Adipocyte (in vitro differentiated cells): ENCODE results near the gene CD28.
"Not testable (repeated sequence)": the region's sequence is repeated elsewhere in the genome, so short reads cannot be mapped to it uniquely, and the experiment has no call there.

ENCODE experiments used
- DNase-seq: peaks from one replicate; pipeline ENCODE4 v3.0.0-alpha.2; 2015; ENCODE audit warnings: low read depth
- H3K27me3 ChIP-seq: replicated peaks from 2 replicates; pipeline ENCODE4 v1.7.0; 2013; ENCODE audit warnings: mild to moderate bottlenecking, low read length, moderate library complexity; ENCODE audit not compliant: control insufficient read depth, insufficient read depth
- H3K36me3 ChIP-seq: 2 replicates; pipeline ENCODE4 v1.7.0; 2013; ENCODE audit warnings: low read length, mild to moderate bottlenecking, moderate library complexity; ENCODE audit not compliant: control insufficient read depth, insufficient read depth, severe bottlenecking
- H3K4me1 ChIP-seq: 2 replicates; pipeline ENCODE4 v1.7.0; 2013; ENCODE audit warnings: mild to moderate bottlenecking, low read length, moderate library complexity; ENCODE audit not compliant: control insufficient read depth, insufficient read depth
- H3K4me3 ChIP-seq: 2 replicates; pipeline ENCODE4 v1.7.0; 2013; ENCODE audit warnings: mild to moderate bottlenecking, low read length, moderate library complexity
- H3K9ac ChIP-seq: 2 replicates; pipeline ENCODE4 v1.7.0; 2013; ENCODE audit warnings: mild to moderate bottlenecking, low read length, moderate library complexity
- H3K9me3 ChIP-seq: 2 replicates; pipeline ENCODE4 v1.7.0; 2013; ENCODE audit warnings: mild to moderate bottlenecking, low read length, moderate library complexity; ENCODE audit not compliant: control insufficient read depth

Gene CD28

DNA sequence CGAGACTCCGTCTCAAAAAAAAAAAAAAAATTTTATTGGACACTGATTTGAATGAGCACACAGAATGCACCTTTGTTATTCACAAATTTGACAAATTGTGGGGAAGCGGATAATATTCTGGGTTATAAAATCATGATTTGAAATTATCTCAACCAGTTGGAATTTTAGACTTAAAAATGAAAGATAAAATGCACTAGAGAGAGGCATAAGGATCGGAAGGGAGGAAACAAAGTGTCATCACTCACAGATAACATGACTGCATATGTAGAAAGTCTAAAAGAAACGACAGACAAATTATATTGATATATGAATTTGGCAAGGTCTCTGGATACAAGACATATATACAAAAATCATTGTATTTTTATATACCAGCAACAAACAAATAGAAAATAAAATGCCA, 70.6 kb downstream of the CD28 start:
- no peak overlapping the region for H3K9ac ChIP-seq
- no peaks in the 10 kb centered on the region for H3K27me3 ChIP-seq
- no peaks in the 10 kb centered on the region for H3K36me3 ChIP-seq
- H3K4me3 ChIP-seq, result no peak overlapping the region
- peaks cover 7% of the 10 kb centered on the region for H3K4me1 ChIP-seq
- DNase-seq, result no peak
- no peaks in the 10 kb centered on the region for H3K9me3 ChIP-seq

DNA sequence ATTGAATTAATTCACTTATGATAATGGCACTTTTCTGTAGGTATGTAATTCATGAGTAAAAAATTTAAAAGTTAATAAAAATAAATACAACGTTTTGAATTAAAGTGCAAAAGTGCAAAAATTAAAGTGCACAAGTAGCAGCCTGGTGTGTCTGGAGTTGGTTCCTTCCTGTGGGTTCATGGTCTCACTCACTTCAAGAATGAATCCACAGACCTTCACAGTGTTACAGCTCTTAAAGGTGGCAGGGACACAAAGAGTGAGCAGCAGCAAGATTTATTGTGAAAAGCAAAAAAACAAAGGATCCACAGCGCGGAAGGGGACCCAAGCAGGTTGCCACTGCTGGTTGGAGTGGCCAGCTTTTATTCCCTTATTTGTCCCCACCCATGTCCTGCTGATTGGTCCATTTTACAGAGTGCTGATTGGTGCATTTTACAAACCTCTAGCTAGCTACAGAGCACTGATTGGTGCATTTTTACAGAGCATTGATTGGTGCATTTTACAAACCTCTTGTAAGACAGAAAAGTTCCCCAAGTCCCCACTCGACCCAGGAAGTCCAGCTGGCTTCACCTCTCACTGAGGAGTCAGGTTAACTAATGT, 73.1 kb downstream of the CD28 start:
- H3K27me3 ChIP-seq, H3K9ac ChIP-seq, DNase-seq: not testable (repeated sequence)

DNA sequence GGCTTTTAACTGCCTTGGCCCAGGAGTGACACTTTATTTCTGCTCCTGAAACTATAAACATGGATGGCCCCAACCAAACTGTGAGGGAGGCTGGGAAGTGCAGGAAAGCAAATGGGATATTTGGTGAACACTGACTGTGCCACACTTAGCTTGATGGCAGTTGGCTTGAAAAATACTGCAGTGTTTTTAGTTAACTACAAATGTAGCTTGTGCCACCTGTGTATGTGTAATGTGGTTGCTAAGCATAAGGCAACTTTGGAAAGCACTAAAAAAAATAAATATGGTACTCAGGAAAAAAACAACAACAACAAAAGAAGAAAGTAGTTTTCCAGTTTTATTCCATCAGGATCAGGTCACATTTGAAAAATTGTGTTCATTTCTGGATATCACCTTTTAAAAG, 73.8 kb downstream of the CD28 start:
- no peak overlapping the region for H3K4me3 ChIP-seq
- no peak overlapping the region for H3K9ac ChIP-seq
- no peaks in the 10 kb centered on the region for H3K9me3 ChIP-seq
- H3K27me3 ChIP-seq, result no peaks in the 10 kb centered on the region
- H3K36me3 ChIP-seq, result no peaks in the 10 kb centered on the region
- no peak for DNase-seq
- peaks cover 29% of the 10 kb centered on the region for H3K4me1 ChIP-seq

More for the DNA sequence above, 73.1 kb downstream of the CD28 start:
- H3K4me1 ChIP-seq, result peaks cover 29% of the 10 kb centered on the region
- H3K36me3 ChIP-seq, H3K9me3 ChIP-seq, H3K4me3 ChIP-seq: not testable (repeated sequence)

DNA sequence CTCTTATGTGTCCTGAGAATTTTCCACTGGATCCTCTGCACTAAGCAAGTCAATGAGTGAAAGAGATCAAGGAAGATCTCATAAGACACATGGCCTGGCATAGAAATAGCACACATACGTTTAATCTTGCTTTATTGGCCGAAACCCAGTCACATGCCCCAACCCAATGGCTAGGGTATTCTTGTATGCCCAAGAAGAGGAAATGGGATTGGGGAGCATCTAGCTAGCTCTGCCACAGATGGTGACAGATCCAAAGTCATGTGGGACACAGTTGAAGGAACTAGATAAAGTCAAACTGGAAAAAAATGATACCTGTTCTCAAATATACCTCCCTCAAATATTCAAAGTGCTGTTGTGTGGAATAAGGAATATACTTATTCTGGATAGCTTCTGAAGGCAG, 74.7 kb downstream of the CD28 start:
- no peak overlapping the region for H3K9ac ChIP-seq
- H3K4me1 ChIP-seq, result peaks cover 31% of the 10 kb centered on the region
- no peaks in the 10 kb centered on the region for H3K27me3 ChIP-seq
- no peaks in the 10 kb centered on the region for H3K9me3 ChIP-seq
- H3K4me3 ChIP-seq, result no peak overlapping the region
- DNase-seq, result no peak
- no peaks in the 10 kb centered on the region for H3K36me3 ChIP-seq

DNA sequence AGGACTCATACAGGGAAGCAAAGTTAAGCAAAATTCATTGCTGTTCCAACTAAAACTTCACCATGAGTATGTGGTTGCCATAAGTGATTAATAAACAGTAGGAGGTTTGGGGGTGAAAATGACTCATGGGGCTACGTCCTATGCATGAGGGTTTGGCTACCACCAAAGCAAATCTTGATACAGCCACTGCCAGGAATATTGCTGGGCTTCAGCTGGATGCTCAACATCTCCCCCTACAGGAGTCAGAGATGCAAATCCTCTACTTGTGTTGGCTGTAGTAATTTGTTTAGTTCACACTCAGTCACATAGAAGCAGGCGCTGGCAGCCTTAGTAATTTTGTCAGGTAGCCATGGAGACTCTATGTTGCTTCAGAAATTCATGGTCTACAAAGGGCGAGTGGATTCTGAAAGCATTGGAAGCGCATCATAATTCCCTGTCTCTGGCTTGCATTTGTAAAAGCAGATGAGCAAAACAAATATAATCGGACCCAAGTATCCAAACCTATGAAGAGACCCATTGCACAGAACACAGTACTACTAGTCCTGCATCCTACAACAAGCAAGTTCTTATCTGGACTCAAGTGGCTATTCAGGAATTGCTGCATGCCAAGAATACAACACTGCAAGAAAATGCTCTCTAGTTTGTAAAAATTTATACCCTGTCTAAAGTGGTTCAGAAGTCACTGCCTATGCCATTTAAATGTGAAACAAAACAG, 76.0 kb downstream of the CD28 start:
- H3K9ac ChIP-seq, result peak overlapping the region; percentile 43
- H3K4me1 ChIP-seq, result peaks cover 44% of the 10 kb centered on the region
- no peaks in the 10 kb centered on the region for H3K36me3 ChIP-seq
- no peak overlapping the region for H3K4me3 ChIP-seq
- H3K27me3 ChIP-seq, result no peaks in the 10 kb centered on the region
- DNase-seq, result peak; percentile 69
- H3K9me3 ChIP-seq, result no peaks in the 10 kb centered on the region

DNA sequence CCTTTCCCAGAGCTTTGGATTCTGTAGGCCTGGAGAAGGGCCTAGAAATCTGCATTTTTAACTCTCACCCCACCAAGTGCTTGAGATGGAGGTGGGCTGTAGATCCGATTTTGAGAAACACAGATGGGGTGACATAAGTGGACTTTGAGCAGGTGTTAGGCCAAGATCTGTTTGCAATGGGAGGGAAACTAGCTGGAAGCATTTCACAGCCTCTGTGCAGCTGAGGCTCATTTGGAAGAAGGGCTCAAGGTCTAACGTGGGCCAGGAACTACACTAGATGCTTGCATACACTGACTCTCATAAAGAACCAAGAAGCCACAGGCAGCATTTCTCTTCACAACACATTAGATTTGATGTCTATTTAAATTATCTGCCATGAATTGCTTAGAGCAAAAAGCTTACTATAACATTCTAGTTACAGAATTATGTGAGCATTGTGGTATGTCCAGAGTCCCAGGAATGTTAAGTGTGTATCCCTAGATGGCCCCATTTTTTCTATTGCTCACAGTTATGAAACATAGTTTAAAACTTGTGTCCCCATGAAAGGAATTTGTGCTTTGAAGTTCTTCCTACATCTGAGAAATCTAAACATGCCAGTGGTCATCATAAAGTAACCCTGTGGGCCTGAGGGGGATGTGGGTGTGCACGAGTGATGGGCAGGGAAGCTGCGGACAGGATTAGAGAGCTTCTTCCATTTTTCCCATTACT, 77.2 kb downstream of the CD28 start:
- Histone ChIP-seq H3K9ac (peak overlapping the region; percentile 43), H3K4me1 (peaks cover 54% of the 10 kb centered on the region), H3K4me3 (no peak overlapping the region), H3K36me3 (no peaks in the 10 kb centered on the region), H3K9me3 (no peaks in the 10 kb centered on the region), H3K27me3 (no peaks in the 10 kb centered on the region)
- peak; percentile 88 for DNase-seq

DNA sequence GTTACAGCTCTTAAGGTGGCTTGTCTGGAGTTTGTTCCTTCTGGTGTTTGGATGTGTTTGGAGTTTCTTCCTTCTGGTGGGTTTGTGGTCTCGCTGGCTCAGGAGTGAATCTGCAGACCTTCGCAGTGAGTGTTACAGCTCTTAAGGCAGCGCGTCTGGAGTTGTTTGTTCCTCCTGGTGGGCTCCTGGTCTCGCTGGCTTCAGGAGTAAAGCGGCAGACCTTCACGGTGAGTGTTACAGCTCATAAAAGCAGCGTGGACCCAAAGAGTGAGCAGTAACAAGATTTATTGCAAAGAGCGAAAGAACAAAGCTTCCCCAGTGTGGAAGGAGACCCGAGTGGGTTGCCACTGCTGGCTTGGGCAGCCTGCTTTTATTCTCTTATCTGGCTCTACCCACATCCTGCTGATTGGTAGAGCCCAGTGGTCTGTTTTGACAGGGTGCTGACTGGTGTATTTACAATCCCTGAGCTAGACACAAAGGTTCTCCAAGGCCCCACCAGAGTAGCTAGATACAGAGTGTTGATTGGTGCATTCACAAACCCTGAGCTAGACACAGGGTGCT, 78.4 kb downstream of the CD28 start:
- not testable (repeated sequence) for DNase-seq, H3K27me3 ChIP-seq, H3K9ac ChIP-seq, H3K9me3 ChIP-seq, H3K36me3 ChIP-seq, H3K4me3 ChIP-seq
- peaks cover 59% of the 10 kb centered on the region for H3K4me1 ChIP-seq

DNA sequence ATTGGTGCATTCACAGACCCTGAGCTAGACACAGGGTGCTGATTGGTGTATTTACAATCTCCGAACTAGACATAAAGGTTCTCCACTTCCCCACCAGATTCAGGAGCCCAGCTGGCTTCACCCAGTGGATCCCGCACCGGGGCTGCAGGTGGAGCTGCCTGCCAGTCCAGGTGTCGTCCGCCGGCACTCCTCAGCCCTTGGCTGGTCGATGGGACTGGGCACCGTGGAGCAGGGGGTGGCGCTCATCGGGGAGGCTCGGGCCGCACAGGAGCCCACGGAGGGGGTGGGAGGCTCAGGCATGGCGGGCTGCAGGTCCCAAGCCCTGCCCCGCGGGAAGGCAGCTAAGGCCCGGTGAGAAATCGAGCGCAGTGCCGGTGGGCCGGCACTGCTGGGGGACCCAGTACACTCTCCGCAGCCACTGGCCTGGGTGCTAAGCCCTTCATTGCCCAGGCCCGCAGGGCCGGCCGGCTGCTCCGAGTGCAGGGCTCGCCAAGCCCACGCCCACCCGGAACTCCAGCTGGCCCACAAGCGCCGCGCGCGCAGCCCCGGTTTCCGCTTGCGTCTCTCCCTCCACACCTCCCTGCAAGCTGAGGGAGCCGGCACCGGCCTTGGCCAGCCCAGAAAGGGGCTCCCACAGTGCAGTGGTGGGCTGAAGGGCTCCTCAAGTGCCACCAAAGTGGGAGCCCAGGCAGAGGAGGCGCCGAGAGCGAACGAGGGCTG, 79.1 kb downstream of the CD28 start:
- H3K4me3 ChIP-seq, H3K36me3 ChIP-seq, DNase-seq, H3K9ac ChIP-seq, H3K9me3 ChIP-seq, H3K27me3 ChIP-seq: not testable (repeated sequence)
- H3K4me1 ChIP-seq, result peaks cover 66% of the 10 kb centered on the region

DNA sequence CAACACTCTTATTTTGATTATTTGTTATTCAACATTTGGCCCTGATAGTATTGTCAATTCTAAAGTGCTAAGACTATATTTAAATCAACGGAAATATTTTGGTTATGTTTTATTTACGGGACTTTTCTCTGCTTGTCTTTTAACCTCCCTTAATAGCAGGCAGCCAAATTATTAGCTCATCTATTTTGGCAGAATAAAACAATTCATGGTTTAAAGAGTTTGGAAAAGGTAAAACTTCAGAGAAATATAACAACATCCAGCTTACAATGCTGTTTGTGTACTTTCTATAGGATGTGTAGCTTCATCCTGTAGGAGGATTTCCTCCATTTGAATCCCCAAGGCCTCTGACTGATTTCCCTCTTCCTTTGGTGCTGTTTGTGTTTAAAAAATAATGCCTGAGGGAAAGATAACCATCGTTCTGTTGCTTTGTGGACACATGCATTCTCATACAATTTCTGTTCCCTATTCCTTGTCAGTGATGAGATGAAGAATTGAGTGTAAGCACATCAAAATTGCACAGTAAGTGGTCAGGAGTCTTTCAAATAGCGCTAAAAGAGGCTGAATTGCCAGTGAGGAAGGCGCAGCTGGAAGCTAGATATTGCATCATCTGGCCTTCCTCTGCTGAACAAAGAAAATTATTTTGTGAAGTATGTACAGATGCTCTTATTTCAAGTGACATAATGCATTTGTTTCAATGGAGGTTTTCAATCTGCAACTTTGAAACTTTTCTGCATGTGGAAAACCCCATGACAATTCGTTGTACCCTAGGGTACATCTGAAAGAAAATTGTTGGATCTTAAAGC, 80.3 kb downstream of the CD28 start:
- Histone ChIP-seq H3K9ac (peak overlapping the region; percentile 45), H3K27me3 (no peaks in the 10 kb centered on the region), H3K9me3 (no peaks in the 10 kb centered on the region), H3K4me1 (peaks cover 63% of the 10 kb centered on the region), H3K4me3 (no peak overlapping the region), H3K36me3 (no peaks in the 10 kb centered on the region)
- peak; percentile 72 for DNase-seq

DNA sequence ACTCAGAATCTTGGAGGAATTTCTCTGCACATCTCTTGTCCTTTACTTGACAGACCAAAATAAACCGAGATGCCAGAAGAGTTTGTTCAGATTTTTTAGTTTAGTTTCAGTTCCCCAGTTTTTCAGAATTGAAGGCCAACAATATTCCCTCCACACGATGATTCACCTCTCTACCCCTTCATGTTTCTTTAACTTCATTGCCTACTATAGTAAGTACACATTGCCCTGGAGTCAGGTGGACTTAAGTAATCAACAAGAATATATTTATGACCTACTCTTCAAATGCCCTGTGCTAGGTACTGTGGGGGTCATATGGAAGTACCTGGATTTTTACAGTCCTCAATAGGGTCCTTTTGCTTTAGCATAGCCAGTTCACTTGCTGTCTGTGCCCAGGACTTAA, 81.5 kb downstream of the CD28 start:
- no peak for DNase-seq
- H3K36me3 ChIP-seq, result no peaks in the 10 kb centered on the region
- H3K9ac ChIP-seq, result no peak overlapping the region
- H3K27me3 ChIP-seq, result no peaks in the 10 kb centered on the region
- H3K4me1 ChIP-seq, result peaks cover 50% of the 10 kb centered on the region
- H3K9me3 ChIP-seq, result no peaks in the 10 kb centered on the region
- no peak overlapping the region for H3K4me3 ChIP-seq
